GM12891 (cell line): Measurements from ENCODE around the gene ZEB2.

Experiments
- POLR2A ChIP-seq: IDR thresholded peaks from 2 replicates; pipeline ENCODE4 v1.6.1; 2011; ENCODE audit warnings: low read depth, low read length, control low read depth
- POLR2AphosphoS5 ChIP-seq: IDR thresholded peaks from 2 replicates; pipeline ENCODE4 v1.6.1; 2011; ENCODE audit warnings: low read depth, low read length, control low read depth
- TAF1 ChIP-seq: IDR thresholded peaks from 2 replicates; pipeline ENCODE4 v1.6.1; 2011; ENCODE audit warnings: low read depth, low read length, control low read depth

- TF ChIP-seq POLR2A (no peak), POLR2AphosphoS5 (no peak), TAF1 (no peak)
Observed at GRCh38 chr2:144470334-144470733, 49.6 kb downstream of the ZEB2 start.
